NOMO-1 (cell line): Measurements from ENCODE around the gene CTRB2.

ENCODE experiments used
- DNase-seq, 2 experiments: peaks; one replicate each; lab custom pipeline; 2025; ENCODE audit not compliant: unreplicated experiment in 2 of 2; lab: John Stamatoyannopoulos, UW

The CTRB2 gene

GRCh38 chr16:75179208-75179607 lies 27.8 kb downstream of the CTRB2 start:
- no peak for DNase-seq

DNA sequence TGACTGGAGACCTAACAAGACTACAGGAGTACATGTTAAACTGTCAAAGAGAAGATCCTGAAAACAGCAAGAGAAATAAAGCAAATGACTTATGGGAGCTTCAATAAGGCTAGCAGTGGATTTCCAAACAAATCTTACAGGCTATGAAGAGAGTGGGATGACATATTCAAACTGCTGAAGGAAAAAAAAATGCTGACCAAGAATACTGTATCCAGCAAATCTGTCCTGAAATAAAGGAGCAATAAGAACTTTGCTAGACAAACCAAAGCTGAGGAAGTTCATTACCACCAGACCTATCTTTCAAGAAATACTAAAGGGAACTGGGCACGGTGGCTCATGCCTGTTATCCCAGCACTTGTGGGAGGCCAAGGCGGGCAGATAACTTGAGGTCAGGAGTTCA lies 30.0 kb downstream of the CTRB2 start:
- no peak for DNase-seq

GRCh38 chr16:75175074-75175473 lies 31.9 kb downstream of the CTRB2 start:
- no peak for DNase-seq

DNA sequence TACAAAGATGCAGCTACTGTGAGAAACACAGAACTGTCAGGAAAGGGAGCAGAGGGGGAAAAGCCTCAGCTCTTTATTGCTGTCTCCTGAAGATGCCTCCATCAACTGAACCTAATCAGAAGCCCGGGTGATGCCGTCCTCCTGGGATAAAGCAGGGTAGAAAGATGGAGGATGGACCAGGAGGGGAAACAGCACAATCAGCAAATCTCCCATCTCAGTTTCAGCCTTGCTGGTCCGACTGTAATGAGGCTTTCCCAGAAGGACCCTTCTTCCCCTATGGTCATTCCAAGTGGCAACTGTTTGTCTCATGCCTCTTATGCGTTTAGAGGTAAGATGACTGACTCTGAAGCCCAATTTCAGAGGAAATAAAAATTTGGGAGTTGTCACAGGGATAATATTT lies 34.4 kb downstream of the CTRB2 start:
- DNase-seq: no peak

GRCh38 chr16:75169899-75170405 lies 37.0 kb downstream of the CTRB2 start:
- DNase-seq: no peak

DNA sequence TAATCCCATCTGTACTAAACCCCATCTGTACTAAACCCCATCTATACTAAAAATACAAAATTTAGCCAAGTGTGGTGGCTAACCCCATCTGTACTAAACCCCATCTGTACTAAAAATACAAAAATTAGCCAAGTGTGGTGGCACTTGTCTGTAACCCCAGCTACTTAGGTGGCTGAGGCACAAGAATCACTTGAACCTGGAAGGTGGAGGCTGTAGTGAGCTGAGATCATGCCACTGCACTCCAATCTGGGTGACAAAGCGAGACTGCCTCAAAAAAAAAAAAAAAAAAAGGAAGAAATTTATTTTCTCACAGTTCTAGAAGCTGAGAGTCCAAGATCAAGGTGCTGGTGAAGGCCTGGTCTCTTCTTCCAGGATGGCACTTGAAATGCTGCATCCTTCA lies 46.6 kb downstream of the CTRB2 start:
- DNase-seq: no peak
